Esophagus muscularis mucosa (tissue), 4 donors: ENCODE results near the gene CDH4.

Experiments used
- CTCF ChIP-seq, 3 experiments: fragments of 200-600 bp in 2 of 3; fragments of 450-650 bp in 1 of 3; sonication (generic) in 2 of 3; IDR thresholded peaks; one replicate each; pipeline ENCODE4 v1.5.1; 2017 to 2019; ENCODE audit warnings: antibody characterized with exemption in 3 of 3, mild to moderate bottlenecking in 2 of 3, moderate library complexity in 1 of 3
- EP300 ChIP-seq: sonication (generic); formaldehyde crosslinking; IDR thresholded peaks from one replicate; pipeline ENCODE4 v1.6.1; 2017; ENCODE audit warnings: antibody characterized with exemption
- POLR2A ChIP-seq: fragments of 450-650 bp; IDR thresholded peaks from one replicate; pipeline ENCODE4 v1.6.1; 2017; ENCODE audit warnings: antibody characterized with exemption, moderate library complexity, mild to moderate bottlenecking, low read depth
- POLR2AphosphoS5 ChIP-seq, 2 donors: sonication (generic); formaldehyde crosslinking; IDR thresholded peaks; one replicate each; pipeline ENCODE4 v1.6.1; 2017; ENCODE audit warnings: antibody characterized with exemption in 2 of 2

GRCh38 chr20:61679473-61679872 lies 427.4 kb downstream of the CDH4 start:
- TF ChIP-seq CTCF (IDR thresholded peaks at IDR 0.05) (no peak), EP300 (no peak), POLR2AphosphoS5 (IDR thresholded peaks at IDR 0.05) (no peak), POLR2A (no peak)
